Measurements from ENCODE around the gene ABHD8. TPM values are rescaled to one million over a fixed set of nuclear protein-coding genes. Genes with fewer than 3 reads are reported as not detected.

The ABHD8 gene
- total RNA-seq, 2 experiments from 2014 or later: 12.4 to 12.9 TPM

DNA sequence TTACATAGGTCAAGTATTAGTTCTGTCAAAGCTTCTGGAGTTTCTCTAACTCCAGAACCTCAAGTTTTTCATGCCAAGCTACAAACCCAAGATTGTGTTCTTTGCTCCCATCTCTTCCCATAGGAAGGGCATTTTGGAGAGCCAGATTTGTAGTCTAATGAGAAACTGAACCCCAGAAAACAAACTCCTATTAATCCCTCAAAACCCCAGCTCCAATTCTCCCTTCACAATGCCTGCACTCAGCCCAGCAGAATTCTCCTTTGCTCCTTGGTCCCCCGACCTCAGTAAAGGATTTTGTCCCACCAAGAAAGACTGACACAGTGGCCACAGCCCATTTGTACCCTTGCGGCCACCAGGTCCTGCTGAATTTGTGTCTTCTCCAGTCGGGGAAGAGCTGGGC is 47.1 kb downstream of the ABHD8 start:
- Mint-ChIP-seq H3K4me3 (no peak overlapping the region), H3K4me1 (peaks cover 5% of the 10 kb centered on the region), H3K36me3 (no peaks in the 10 kb centered on the region), H3K27me3 (no peaks in the 10 kb centered on the region), H3K27ac (no peak overlapping the region), H3K9me3 (no peaks in the 10 kb centered on the region)
- POLR2A ChIA-PET: no interaction called here
- ATAC-seq (ENCODE audit: low read depth) (no peak), DNase-seq (no peak)

DNA sequence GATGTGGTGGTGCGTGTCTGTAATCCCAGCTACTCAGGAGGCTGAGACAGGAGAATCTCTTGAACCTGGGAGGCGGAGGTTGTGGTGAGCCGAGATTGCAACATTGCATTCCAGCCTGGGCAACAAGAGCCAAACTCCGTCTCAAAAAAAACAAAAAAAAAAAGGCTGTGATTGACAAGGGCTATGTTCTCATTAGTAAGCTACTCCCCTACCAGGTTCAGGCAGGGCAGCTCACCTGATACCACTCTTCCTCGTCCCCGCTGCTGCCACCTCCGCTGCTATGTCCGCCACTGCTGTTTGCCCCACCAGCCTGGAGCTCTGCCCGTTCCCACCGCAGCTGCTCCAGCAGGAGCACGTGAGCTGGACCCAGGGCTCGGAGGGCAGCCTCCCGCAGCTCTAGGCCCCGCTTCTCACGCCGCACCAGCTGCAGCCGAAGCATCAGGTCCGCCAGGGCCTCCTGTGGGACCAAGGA is 48.0 kb downstream of the ABHD8 start:
- Mint-ChIP-seq H3K4me3 (no peak overlapping the region), H3K27ac (no peak overlapping the region), H3K4me1 (no peaks in the 10 kb centered on the region), H3K36me3 (no peaks in the 10 kb centered on the region), H3K27me3 (no peaks in the 10 kb centered on the region), H3K9me3 (no peaks in the 10 kb centered on the region)
- ATAC-seq (ENCODE audit: low read depth) (no peak), DNase-seq (no peak)
- POLR2A ChIA-PET: no interaction called here

DNA sequence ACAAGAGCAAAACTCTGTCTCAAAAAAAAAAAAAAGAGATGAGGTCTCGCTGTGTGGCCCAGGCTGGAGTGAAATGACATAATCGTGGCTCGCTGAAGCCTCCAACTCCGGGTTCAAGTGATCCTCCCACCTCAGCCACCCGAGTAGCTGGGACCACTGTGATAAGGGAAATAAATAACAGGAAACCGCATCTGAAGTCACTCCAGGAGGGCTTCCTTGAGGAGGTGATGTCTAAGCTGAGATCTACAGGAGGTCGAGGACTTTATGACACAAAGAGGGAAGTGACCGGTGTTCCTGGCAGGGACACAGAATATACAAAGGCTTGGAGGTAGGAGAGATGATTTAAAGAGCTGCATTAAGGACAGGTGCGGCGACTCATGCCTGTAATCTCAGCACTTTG is 48.6 kb downstream of the ABHD8 start:
- ATAC-seq (ENCODE audit: low read depth): no peak
- H3K9me3 Mint-ChIP-seq: no peaks in the 10 kb centered on the region
- POLR2A ChIA-PET: interaction anchor here (0.6 kb wide), 1 partner anchor 69 kb away, joined by 4 read pairs; no protein-coding TSS in a partner anchor
- no peak for DNase-seq
- H3K36me3 Mint-ChIP-seq: no peaks in the 10 kb centered on the region
- H3K27ac Mint-ChIP-seq: no peak overlapping the region
- H3K27me3 Mint-ChIP-seq: no peaks in the 10 kb centered on the region
- H3K4me1 Mint-ChIP-seq: no peaks in the 10 kb centered on the region
- no peak overlapping the region for H3K4me3 Mint-ChIP-seq

DNA sequence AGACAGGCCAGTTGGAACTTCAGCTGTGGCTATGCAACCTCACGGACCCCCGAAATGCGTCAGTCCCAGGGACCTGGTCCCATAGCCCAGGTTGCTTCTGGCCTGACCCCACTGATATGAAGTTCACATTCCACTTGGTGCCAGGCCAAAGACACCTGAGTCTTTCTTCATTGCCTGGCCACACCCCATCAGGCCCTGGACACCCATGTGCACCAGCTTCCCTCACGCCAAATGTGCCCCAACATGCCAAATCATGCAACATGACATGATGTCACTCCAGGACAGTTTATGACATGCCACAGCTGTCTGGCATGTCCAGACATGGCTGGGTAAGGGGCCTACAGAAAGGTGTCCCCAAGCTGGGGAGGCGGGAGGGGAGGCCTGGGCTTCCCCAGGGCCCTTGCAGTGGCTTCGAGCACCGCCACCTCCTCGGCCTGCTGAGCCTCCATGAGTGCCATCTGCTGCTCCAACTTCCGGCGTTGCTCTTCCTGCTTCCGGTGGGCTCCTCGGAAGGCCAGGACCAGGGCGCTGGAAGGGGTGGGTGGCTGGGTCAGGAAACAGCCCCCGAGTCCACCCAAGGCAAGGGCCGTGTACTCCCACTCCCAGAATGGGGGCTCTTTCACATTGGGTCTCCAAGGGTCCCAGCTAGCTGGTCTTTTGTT is 53.2 kb downstream of the ABHD8 start:
- Mint-ChIP-seq H3K27ac (no peak overlapping the region), H3K4me1 (peaks cover 3% of the 10 kb centered on the region), H3K36me3 (no peaks in the 10 kb centered on the region), H3K9me3 (no peaks in the 10 kb centered on the region), H3K27me3 (peaks cover 12% of the 10 kb centered on the region), H3K4me3 (no peak overlapping the region)
- no peak for DNase-seq
- ATAC-seq (ENCODE audit: low read depth): no peak
- POLR2A ChIA-PET: no interaction called here

DNA sequence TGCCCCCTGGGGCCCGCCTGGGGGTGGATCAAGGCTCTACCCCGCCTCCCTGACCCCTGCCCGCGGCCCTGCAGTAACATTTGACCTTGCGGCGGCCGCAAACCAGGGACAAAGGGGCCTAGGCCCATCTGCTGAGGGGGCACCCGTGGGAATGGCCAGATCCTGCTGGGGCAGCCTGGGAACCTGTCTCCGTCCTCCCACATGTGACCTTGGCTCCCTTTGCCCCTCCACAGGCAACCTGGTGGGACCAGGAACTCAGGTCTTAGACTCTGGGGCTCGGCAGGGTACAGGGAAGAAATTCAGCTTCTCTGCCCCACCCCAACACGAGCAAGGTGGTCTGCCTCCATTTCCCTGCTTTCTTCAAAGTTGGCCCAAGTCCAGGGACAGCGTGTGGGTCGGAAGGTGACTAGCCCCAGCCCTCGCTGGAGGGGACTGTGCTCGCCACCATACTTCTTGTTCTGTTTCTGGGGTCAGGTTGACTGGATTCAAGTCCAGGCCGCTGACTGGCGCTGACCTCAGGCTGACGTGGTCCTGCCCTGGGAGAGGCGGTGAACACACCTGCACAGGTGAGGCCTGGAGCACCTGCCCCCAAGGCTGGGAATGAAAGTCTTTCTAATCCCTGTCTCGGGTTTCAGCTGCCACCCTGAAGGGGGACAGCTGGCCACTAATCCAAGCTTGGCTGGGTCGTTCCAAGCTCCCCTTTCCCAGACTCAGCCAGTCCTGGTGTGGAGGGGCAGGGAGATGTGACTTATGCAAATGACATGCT is 55.0 kb downstream of the ABHD8 start:
- DNase-seq: no peak
- no peaks in the 10 kb centered on the region for H3K9me3 Mint-ChIP-seq
- no peak for ATAC-seq (ENCODE audit: low read depth)
- POLR2A ChIA-PET: no interaction called here
- H3K27me3 Mint-ChIP-seq: peaks cover 22% of the 10 kb centered on the region
- H3K27ac Mint-ChIP-seq: no peak overlapping the region
- peaks cover 3% of the 10 kb centered on the region for H3K4me1 Mint-ChIP-seq
- no peak overlapping the region for H3K4me3 Mint-ChIP-seq
- no peaks in the 10 kb centered on the region for H3K36me3 Mint-ChIP-seq

DNA sequence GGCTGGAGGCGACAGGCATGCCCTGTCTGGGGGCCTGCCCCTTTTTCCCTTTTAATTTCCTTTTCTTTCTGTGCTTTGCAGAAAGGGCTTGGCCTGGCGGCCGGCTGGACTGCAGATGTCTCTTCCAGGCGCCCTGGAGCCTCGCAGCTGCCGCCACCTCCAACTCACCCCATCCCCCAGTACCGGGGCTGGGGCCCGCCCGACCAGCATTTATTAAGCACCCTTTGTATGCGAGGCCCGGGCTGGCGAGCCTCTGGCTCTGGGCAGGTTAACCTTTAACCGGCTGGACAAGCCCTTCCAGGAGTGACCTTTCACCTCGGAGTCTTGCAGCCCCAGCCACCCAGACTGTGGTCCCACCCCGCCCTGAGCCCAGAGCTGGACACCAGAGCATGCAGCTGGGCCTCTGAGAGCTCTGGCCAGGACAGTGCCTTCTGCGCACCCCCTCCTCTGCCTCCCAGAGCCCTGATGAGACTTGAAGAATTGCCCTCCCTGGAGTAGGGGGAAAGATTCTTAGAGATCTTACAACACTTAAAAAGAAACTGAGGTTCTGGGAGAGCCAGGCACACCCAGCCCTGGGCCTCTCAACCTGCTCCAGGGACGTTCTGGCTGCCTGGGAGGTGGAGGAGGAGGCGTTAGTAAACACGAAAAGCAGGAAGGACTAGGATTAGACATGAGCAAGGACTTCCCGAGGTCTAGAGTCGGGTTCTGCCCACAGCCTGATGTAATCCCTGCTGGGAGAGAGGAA is 56.4 kb downstream of the ABHD8 start:
- ATAC-seq (ENCODE audit: low read depth) (no peak), DNase-seq (no peak)
- POLR2A ChIA-PET: no interaction called here
- H3K9me3 Mint-ChIP-seq: no peaks in the 10 kb centered on the region
- H3K27me3 Mint-ChIP-seq: peaks cover 22% of the 10 kb centered on the region
- peaks cover 3% of the 10 kb centered on the region for H3K4me1 Mint-ChIP-seq
- peak overlapping the region; percentile 60 for H3K4me3 Mint-ChIP-seq
- peak overlapping the region; percentile 61 for H3K27ac Mint-ChIP-seq
- no peaks in the 10 kb centered on the region for H3K36me3 Mint-ChIP-seq

DNA sequence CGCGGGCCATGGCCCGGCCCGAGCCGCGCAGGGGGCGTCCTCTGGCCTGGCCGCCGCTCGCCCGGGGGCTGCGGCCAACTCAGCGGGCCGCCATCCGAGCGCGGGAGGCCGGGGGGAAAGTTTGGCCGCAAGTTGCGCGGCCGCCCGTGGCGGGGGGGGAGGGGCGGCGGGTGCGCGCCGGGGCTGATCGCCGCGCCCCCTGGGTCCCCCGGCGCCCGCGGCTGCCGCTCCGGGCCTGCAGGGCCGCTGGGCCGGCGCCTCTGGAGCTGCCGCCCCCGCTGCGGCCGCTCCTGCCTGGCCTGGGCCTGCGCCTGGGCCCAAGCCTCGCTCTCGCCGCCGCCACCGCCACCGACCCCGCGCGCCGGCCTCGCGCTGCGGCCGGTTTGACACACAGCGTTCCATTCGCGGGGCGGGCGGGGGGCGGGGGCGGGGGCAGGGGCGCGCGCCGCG is 57.7 kb downstream of the ABHD8 start, which contains the start of gene NR2F6:
Gene NR2F6 (minus strand): TSS at position 385 of the 450 bp plus-strand sequence. CDS start 699 bp downstream, outside the sequence.
- Mint-ChIP-seq H3K4me3 (peak within 1 kb of the TSS; percentile 93), H3K36me3 (no peaks in the 10 kb centered on the region), H3K27ac (peak within 1 kb of the TSS; percentile 61), H3K9me3 (no peaks in the 10 kb centered on the region), H3K4me1 (peaks cover 3% of the 10 kb centered on the region), H3K27me3 (peaks cover 27% of the 10 kb centered on the region)
- DNase-seq (no peak), ATAC-seq (ENCODE audit: low read depth) (peak; percentile 13)
- POLR2A ChIA-PET: no interaction called here

DNA sequence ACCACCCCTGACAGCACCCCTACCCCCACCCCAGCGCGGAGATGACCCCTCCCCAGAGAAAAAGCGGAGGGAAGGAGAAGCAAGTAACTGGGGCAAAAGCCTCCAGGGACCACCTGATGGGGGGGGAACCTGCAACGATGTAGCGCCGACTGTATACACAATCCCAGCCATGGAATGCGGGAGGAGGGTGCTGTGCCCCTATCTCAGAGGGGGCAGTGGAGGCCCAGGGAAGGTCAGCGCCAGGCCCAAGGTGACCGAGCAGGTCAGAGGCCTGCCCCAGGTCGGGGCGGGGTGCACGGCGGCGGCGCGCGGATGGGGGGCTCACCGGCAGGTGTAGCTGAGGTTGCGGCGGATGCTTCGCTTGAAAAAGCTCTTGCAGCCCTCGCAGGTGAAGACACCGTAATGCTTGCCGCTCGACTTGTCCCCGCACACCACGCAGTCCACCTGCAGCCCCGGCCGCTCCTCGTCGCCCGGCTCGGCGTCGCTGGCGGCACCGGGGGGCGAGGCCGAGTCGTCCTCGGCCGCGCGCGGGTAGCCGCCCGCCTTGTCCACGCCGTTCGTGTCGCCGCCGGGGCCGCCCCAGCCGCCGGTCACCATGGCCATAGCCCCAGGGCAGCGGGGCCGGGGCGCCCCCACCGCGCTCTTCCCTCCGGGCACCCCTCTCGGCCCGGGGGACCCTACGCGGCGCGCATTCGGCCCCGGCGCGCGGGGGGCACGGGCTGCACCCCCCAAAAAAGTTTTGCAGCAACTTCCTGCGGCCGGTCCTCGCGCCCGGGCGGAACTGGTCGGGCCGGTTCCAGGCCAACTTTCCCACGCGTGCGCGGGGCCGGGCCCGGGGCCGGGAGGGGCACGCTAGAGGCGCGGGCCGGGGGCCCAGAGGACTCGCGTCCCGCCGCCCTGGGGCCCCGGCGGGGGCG is 58.3 kb downstream of the ABHD8 start:
- peak overlapping the region; percentile 28 for H3K4me3 Mint-ChIP-seq
- H3K36me3 Mint-ChIP-seq: no peaks in the 10 kb centered on the region
- H3K27me3 Mint-ChIP-seq: peaks cover 27% of the 10 kb centered on the region
- H3K4me1 Mint-ChIP-seq: peaks cover 3% of the 10 kb centered on the region
- POLR2A ChIA-PET: no interaction called here
- peak; percentile 51 for DNase-seq
- ATAC-seq (ENCODE audit: low read depth): no peak
- no peak overlapping the region for H3K27ac Mint-ChIP-seq
- H3K9me3 Mint-ChIP-seq: no peaks in the 10 kb centered on the region

DNA sequence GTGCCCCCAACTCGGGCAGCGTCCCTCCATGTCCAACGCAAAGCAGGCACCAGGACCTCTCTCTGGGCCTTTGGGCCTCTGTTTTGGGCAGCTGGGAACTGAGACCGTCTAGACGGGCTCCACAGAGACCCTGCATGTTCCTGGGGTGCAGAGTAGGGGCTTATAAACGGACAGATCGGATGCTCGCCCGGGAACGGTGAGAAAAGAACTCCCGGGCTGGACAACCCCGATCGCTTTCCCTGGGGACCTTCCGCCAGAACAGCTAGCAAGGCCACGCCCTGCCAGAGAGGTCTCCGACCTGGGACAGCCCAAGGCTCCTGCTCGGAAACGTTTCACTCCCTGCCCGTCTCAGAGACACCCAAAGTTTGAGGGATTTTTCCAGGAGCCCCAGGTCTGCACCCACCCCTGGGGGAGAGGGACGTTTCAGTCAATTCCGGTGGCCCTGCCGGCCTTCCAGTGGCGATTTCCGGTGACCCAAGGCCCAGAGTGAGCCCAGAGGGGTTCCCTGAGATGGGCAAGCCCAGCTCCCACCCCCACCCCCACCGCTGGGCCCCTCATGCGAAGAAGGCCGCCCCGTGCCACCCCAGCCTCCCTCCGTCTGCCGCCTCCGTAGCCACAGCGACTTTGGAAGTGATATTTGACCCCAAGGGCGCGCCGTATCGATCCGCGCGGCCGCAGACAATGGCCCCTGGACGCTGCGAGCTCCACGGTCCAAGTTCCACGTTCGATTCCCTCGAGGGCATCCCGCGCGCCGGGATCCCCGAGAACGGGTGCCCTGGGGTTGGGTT is 59.2 kb downstream of the ABHD8 start:
- Mint-ChIP-seq H3K27ac (no peak overlapping the region), H3K4me3 (peak overlapping the region; percentile 28), H3K9me3 (no peaks in the 10 kb centered on the region), H3K4me1 (peaks cover 3% of the 10 kb centered on the region), H3K27me3 (peaks cover 27% of the 10 kb centered on the region), H3K36me3 (no peaks in the 10 kb centered on the region)
- ATAC-seq (ENCODE audit: low read depth) (no peak), DNase-seq (no peak)
- POLR2A ChIA-PET: interaction anchor here (0.9 kb wide), 1 partner anchor 29 kb away, joined by 3 read pairs; the partner anchor contains the start of gene USE1

DNA sequence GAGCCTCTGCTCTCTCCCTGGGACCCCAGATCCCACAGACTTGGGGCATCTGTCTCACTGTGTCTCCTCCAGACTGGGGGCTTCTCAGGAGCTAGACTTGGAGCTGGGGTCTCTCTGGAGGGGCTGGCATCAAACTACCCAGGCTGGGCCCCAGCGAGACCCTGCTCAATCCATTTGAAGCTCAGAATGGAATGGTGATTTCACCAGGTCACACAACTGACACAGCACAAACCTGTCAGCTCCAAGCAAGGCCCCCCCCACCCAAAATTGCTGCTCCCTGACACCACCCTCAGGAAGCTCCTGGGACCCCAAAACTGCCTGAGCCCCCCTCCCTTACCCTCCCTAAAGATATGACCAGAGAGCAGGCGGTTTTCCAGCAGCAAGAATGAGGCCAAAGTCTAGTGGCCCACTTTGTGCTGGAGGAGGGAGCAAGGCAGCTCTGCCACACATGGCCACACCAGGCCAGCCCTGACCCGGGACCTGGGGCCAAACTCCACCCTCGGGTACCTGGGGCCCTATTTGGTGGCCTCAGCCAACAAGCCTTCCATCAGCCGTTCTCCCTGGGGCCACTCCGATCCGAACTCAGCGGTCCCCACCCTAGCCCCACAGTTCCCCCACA is 59.9 kb downstream of the ABHD8 start:
- POLR2A ChIA-PET: interaction anchor here (0.9 kb wide), 1 partner anchor 28 kb away, joined by 3 read pairs; the partner anchor contains the start of gene USE1
- no peak for ATAC-seq (ENCODE audit: low read depth)
- no peak overlapping the region for H3K4me3 Mint-ChIP-seq

DNA sequence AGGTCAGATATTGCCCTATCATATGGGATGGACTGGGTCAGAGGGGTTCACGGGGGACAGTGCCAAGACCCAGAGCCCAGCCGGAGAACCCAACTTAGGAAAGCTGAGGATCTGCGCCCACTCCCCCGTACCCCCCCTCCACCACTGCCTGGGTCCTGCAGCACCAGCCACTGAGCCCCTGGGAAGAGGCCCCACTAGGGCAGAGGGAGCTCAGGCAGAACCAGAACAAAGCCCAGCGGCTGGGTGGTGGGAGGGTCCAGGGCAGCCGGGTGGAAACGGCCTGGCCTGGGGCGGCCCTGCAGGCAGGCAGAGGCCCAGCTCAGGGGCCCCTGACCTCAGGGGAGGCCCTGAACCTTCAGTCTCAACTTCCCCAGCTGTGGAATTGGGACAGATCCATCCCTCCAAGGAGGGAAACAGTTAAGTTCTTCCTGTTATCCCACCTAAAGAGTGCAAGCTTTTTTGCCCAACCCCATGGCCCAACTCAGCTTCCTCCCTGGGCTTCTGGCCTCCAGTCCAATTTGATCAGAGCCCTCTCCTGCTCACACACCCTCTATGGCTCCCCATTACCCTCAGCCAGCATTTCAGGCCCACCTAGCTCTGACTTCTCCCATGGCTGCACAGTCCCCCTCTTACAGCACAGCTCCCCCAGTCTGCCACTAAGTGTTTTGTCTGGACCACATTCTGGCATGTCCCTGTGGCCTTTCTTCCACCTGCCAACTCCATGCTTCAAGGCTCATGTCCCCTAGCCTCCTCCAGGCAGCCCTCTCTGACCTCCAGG is 60.6 kb downstream of the ABHD8 start:
- no peak for DNase-seq
- H3K27me3 Mint-ChIP-seq: peaks cover 23% of the 10 kb centered on the region
- no peaks in the 10 kb centered on the region for H3K36me3 Mint-ChIP-seq
- H3K9me3 Mint-ChIP-seq: no peaks in the 10 kb centered on the region
- peaks cover 3% of the 10 kb centered on the region for H3K4me1 Mint-ChIP-seq
- no peak overlapping the region for H3K27ac Mint-ChIP-seq
- no peak for ATAC-seq (ENCODE audit: low read depth)
- no peak overlapping the region for H3K4me3 Mint-ChIP-seq
- POLR2A ChIA-PET: no interaction called here

More for the DNA sequence above, 59.9 kb downstream of the ABHD8 start:
- H3K4me1 Mint-ChIP-seq: peaks cover 3% of the 10 kb centered on the region
- no peaks in the 10 kb centered on the region for H3K9me3 Mint-ChIP-seq
- peaks cover 26% of the 10 kb centered on the region for H3K27me3 Mint-ChIP-seq
- DNase-seq: no peak
- H3K27ac Mint-ChIP-seq: no peak overlapping the region
- no peaks in the 10 kb centered on the region for H3K36me3 Mint-ChIP-seq

Data from activated naive CD8-positive, alpha-beta T cell treated with anti-CD3 and anti-CD28 coated beads, Interleukin-2, amount 10 ng/mL, durations not matched to agents 7 days and 5 days (primary cell).